ENCODE measurements around the gene PLXNC1.

DNA sequence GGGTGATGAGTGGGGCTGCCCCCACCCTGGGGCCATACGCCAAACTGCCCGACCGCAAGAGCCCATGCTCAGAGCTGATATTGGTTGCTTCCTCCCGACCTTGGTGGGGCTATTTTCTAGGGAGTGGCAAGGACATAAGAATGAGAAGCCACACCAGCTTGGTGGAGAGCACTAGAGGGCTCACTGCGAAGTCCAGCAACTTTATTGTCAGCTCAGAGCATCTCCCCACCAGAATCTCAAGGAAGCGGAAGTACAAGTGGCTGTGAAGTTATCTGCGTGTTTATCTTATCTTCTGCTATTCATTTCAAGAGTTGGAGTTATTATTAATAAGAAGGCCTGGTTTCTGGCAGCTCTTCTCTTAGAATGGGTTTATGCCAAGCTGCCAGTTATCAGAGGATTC lies 4.9 kb upstream of the PLXNC1 start:
- no peak for TF ChIP-seq CTCF (IDR thresholded peaks at IDR 0.05)
- TF ChIP-seq POLR2A (IDR thresholded peaks at IDR 0.05) = no peak

Measured in upper lobe of left lung (tissue), 4 donors.